Right lobe of liver (tissue), 6 donors: ENCODE results near the gene RASGRF2. TPM values are rescaled to one million over a fixed set of nuclear protein-coding genes. Genes with fewer than 3 reads are reported as not detected.

Experiments
- ATAC-seq, 4 donors: fragments of 200-7000 bp; cut with Tn5 transposase; one replicate each; pipeline ENCODE4 v1.9.1; 2020; ENCODE audit warnings: mild to moderate bottlenecking in 4 of 4, moderate library complexity in 4 of 4
- DNase-seq, 3 donors: peaks; one replicate each; pipeline ENCODE4 v3.0.0-alpha.2; 2020
- H3K27ac ChIP-seq, 3 donors: fragments of 200-600 bp; one replicate each; pipeline ENCODE4 v1.8.0; 2022
- H3K27me3 ChIP-seq, 2 donors: fragments of 200-600 bp; one replicate each; pipeline ENCODE4 v1.8.0; 2022
- H3K36me3 ChIP-seq, 4 donors: fragments of 200-600 bp; sonication (generic) in 1 of 4; one replicate each; pipeline versions ENCODE4 v1.5.1 to v1.8.0; 2017 to 2022; ENCODE audit warnings: control low read depth in 1 of 4
- H3K4me1 ChIP-seq, 4 donors: fragments of 200-600 bp; sonication (generic) in 1 of 4; one replicate each; pipeline versions ENCODE4 v1.5.1 to v1.8.0; 2017 to 2022; ENCODE audit warnings: control low read depth in 1 of 4
- H3K4me3 ChIP-seq, 3 donors: fragments of 200-600 bp; one replicate each; pipeline ENCODE4 v1.8.0; 2022
- H3K9me3 ChIP-seq, 4 donors: fragments of 200-600 bp; sonication (generic) in 1 of 4; one replicate each; pipeline versions ENCODE4 v1.5.1 to v1.8.0; 2017 to 2022; ENCODE audit warnings: control low read depth in 1 of 4
- CTCF ChIP-seq, 4 donors: fragments of 200-600 bp in 3 of 4; fragments of 450-650 bp in 1 of 4; IDR thresholded peaks; one replicate each; pipeline versions ENCODE4 v1.5.1 to v1.8.0; 2016 to 2022; ENCODE audit warnings: antibody characterized with exemption in 4 of 4, mild to moderate bottlenecking in 2 of 4
- POLR2A ChIP-seq: fragments of 450-650 bp; IDR thresholded peaks from one replicate; pipeline ENCODE4 v1.6.1; 2017; ENCODE audit warnings: antibody characterized with exemption, mild to moderate bottlenecking
- WGBS: methylation state at CpG from one replicate; pipeline ENCODE4 v1.1.6; 2018; ENCODE audit warnings: low coverage, low lambda C conversion rate; ENCODE audit not compliant: insufficient coverage; ENCODE audit errors: missing lambda C conversion rate; 5-methylcytosine and 5-hydroxymethylcytosine counted together
- intact Hi-C, 2 donors: fragments of 100-400 bp; cut with DNase I; formaldehyde crosslinking; loops; one replicate each; pipeline versions ENCODE4 v1.11.2 to v1.14.1; 2022
- total RNA-seq, 6 experiments: library from RNA; depleted of rRNA in 2 of 6; stranded (reverse); fragments of >200 nt in 2 of 6; fragmentation: NEBNext Ultra II Directional in 3 of 6; extraction: Animal tissue kit (Norgen Biotek cat#: 25700) in 3 of 6; gene quantifications; one replicate each; pipeline versions ENCODE4 v1.1.0 to v1.2.4, GENCODE V29; 2016 to 2023
- donor health status: DM: no; HTN: yes; CAD: no.
- donor health status: DM: no; HTN: no; CAD: no.
- donor health status: DM: no; HTN: no; CAD: no.
- donor health status: DM: no; HTN: yes; CAD: no.
- donor health status: DM: no; HTN: yes; CAD: no.

Gene RASGRF2
- total RNA-seq, 6 experiments from 2014 or later = 0.20 to 0.61 (median 0.36) TPM

GRCh38 chr5:81166430-81166829 is 206.3 kb downstream of the RASGRF2 start:
- 76% methylated on average over 6 of the region's 6 CpGs for WGBS
- intact Hi-C loops = no loop called here
- H3K4me1 ChIP-seq = peaks cover 0 to under 1% (median 0%) of the 10 kb centered on the region in 4 donors
- ATAC-seq (no peak), DNase-seq (no peak)
- H3K4me3 ChIP-seq = no peak overlapping the region
- no peaks in the 10 kb centered on the region for H3K9me3 ChIP-seq
- no peaks in the 10 kb centered on the region for H3K27me3 ChIP-seq
- H3K27ac ChIP-seq = no peak overlapping the region
- H3K36me3 ChIP-seq = no peaks in the 10 kb centered on the region
- TF ChIP-seq POLR2A (no peak), CTCF (IDR thresholded peaks at IDR 0.05) (no peak)

- WGBS = 63% methylated on average over 2 of the region's 4 CpGs
- intact Hi-C loops = no loop called here
- no peaks in the 10 kb centered on the region for H3K9me3 ChIP-seq
- no peak overlapping the region for H3K27ac ChIP-seq
- no peaks in the 10 kb centered on the region for H3K27me3 ChIP-seq
- ATAC-seq = no peak
- TF ChIP-seq CTCF (IDR thresholded peaks at IDR 0.05) (no peak), POLR2A (no peak)
- H3K4me3 ChIP-seq = no peak overlapping the region
- DNase-seq = no peak
- H3K4me1 ChIP-seq = no peaks in the 10 kb centered on the region
- H3K36me3 ChIP-seq = no peaks in the 10 kb centered on the region
Observed at GRCh38 chr5:81167078-81167477, 206.9 kb downstream of the RASGRF2 start.

GRCh38 chr5:81167544-81167943 is 207.4 kb downstream of the RASGRF2 start:
- TF ChIP-seq CTCF (IDR thresholded peaks at IDR 0.05) (no peak), POLR2A (no peak)
- WGBS = 64% methylated on average over 8 of the region's 8 CpGs
- ATAC-seq = no peak

GRCh38 chr5:81169924-81170323 is 209.8 kb downstream of the RASGRF2 start:
- Histone ChIP-seq H3K4me1 (no peaks in the 10 kb centered on the region), H3K9me3 (no peaks in the 10 kb centered on the region), H3K27me3 (no peaks in the 10 kb centered on the region), H3K4me3 (no peak overlapping the region), H3K27ac (no peak overlapping the region), H3K36me3 (no peaks in the 10 kb centered on the region)
- no peak for ATAC-seq
- TF ChIP-seq CTCF (IDR thresholded peaks at IDR 0.05) = no peak
- no peak for TF ChIP-seq POLR2A
- intact Hi-C loops = no loop called here
- DNase-seq = no peak
- 65% methylated on average over 2 of the region's 2 CpGs for WGBS

More at GRCh38 chr5:81167544-81167943, 207.4 kb downstream of the RASGRF2 start:
- no peak overlapping the region for H3K4me3 ChIP-seq
- H3K36me3 ChIP-seq = no peaks in the 10 kb centered on the region
- H3K4me1 ChIP-seq = no peaks in the 10 kb centered on the region
- no peaks in the 10 kb centered on the region for H3K27me3 ChIP-seq
- DNase-seq = no peak
- H3K9me3 ChIP-seq = no peaks in the 10 kb centered on the region
- H3K27ac ChIP-seq = no peak overlapping the region
- intact Hi-C loops = no loop called here

GRCh38 chr5:81171769-81172168 is 211.6 kb downstream of the RASGRF2 start:
- 78% methylated on average over 4 of the region's 4 CpGs for WGBS
- DNase-seq = no peak
- intact Hi-C loops = no loop called here
- Histone ChIP-seq H3K27ac (no peak overlapping the region), H3K9me3 (no peaks in the 10 kb centered on the region), H3K4me1 (no peaks in the 10 kb centered on the region), H3K36me3 (no peaks in the 10 kb centered on the region), H3K4me3 (no peak overlapping the region), H3K27me3 (no peaks in the 10 kb centered on the region)
- ATAC-seq = no peak
- TF ChIP-seq CTCF (IDR thresholded peaks at IDR 0.05) (no peak), POLR2A (no peak)
